ENCODE measurements around the gene FAM170B.

The FAM170B gene

DNA sequence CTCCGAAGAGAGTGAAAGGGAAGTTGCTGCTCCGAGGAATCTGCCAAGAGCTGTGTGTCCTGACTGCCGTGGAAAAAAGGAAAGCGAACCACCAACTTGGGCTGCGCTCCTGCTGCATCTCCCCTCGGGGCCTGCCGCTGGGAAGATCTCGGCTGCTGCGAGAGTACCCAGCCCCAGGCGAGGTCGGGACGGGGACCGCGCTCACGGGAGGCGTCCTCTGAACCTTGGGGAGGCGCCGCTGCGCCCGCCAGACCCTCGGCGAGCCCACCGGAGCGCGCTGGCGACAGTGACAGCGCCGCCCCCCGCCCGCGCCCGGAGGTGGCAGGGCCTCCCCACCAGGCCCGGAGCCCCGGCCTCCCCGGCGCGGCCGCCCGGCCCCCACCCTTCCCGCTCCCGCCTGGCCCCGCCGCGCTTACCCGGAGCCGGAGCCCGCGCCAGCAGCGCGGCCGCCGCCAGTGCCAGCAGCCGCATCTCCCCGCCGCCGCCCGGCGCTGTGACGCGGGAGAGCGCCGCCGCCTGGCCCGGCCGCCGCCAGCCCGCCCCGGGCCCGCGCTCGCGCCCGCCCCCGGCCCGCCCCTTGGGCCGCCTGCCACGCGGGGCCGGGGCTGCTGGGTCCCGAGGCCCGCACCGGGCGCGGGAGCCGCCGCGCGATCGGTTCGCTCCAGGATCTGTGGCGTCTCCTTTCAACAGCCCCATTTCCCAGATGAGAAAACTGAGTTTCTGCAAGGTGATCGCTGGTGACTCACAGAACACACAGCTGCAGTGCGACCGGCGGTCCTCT lies 18.6 kb downstream of the FAM170B start, which contains the start of gene VSTM4:
VSTM4 (minus strand) TSS at position 508 of the 781 bp plus-strand sequence; CDS start at position 471, 37 bp downstream.
- DNase-seq: peak; percentile 47
- peak within 1 kb of the TSS; percentile 58 for H3K4me3 ChIP-seq (ENCODE audit: low read depth, low read length)

DNA sequence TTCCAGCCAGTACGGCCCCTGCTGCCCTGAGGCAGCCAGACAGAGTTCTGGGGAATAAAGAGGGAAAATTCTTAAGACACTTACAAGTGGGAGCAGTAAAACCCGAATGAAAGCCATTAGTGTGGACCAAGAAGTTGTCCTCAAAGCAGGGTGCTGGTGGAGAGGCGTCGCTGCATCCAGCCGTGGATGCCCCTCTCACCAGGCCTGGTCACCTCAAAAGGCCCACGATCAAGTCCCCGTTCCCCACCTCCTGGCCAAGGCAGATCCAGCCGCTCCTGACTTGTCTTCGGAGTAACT lies 19.2 kb downstream of the FAM170B start:
- H3K9me3 ChIP-seq: no peaks in the 10 kb centered on the region
- no peaks in the 10 kb centered on the region for H3K36me3 ChIP-seq
- H3K4me1 ChIP-seq: 0 out of 2 replicates have a peak, but pooled peaks cover 5% of the 10 kb centered on the region
- H3K27me3 ChIP-seq: peaks cover 5% of the 10 kb centered on the region; the same call in 1 of the 2 replicates
- DNase-seq: no peak
- peak overlapping the region; percentile 58 for H3K4me3 ChIP-seq (ENCODE audit: low read depth, low read length)
- TF ChIP-seq, protein P1, sequence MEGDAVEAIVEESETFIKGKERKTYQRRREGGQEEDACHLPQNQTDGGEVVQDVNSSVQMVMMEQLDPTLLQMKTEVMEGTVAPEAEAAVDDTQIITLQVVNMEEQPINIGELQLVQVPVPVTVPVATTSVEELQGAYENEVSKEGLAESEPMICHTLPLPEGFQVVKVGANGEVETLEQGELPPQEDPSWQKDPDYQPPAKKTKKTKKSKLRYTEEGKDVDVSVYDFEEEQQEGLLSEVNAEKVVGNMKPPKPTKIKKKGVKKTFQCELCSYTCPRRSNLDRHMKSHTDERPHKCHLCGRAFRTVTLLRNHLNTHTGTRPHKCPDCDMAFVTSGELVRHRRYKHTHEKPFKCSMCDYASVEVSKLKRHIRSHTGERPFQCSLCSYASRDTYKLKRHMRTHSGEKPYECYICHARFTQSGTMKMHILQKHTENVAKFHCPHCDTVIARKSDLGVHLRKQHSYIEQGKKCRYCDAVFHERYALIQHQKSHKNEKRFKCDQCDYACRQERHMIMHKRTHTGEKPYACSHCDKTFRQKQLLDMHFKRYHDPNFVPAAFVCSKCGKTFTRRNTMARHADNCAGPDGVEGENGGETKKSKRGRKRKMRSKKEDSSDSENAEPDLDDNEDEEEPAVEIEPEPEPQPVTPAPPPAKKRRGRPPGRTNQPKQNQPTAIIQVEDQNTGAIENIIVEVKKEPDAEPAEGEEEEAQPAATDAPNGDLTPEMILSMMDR (IDR thresholded peaks at IDR 0.05; ENCODE audit: low read depth, low read length): no peak

More for the DNA sequence above, 18.6 kb downstream of the FAM170B start, which contains the start of gene VSTM4:
- TF ChIP-seq, protein P1 (IDR thresholded peaks at IDR 0.05; ENCODE audit: low read depth, low read length): no peak
- Histone ChIP-seq H3K27me3 (peaks cover 5% of the 10 kb centered on the region; the same call in 1 of the 2 replicates), H3K36me3 (no peaks in the 10 kb centered on the region), H3K9me3 (no peaks in the 10 kb centered on the region), H3K4me1 (0 out of 2 replicates have a peak, but pooled peaks cover 5% of the 10 kb centered on the region)

DNA sequence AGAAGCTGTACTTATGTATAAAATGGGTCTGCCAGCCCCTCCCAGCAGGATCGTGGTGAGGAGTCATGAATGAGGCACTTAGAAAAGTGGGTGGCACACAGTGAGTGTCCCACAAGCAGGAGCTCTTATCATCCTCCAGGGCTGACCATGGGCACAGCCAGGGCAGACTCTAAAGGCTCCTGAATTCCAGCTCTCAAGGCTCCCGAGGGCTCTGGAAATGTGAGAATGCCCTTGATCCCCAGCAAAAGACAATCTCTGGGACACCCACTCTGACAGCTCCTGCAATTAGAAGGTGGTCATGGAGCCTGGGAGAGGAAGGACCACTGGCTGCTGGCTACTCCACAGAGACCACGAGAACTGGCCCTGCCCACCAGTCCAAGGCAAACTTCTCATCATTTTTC lies 20.1 kb downstream of the FAM170B start:
- TF ChIP-seq, protein P1 (IDR thresholded peaks at IDR 0.05; ENCODE audit: low read depth, low read length): no peak
- H3K4me3 ChIP-seq (ENCODE audit: low read depth, low read length): no peak overlapping the region
- H3K27me3 ChIP-seq: peaks cover 5% of the 10 kb centered on the region; the same call in 1 of the 2 replicates
- DNase-seq: no peak
- 0 out of 2 replicates have a peak, but pooled peaks cover 5% of the 10 kb centered on the region for H3K4me1 ChIP-seq
- no peaks in the 10 kb centered on the region for H3K36me3 ChIP-seq
- H3K9me3 ChIP-seq: no peaks in the 10 kb centered on the region

DNA sequence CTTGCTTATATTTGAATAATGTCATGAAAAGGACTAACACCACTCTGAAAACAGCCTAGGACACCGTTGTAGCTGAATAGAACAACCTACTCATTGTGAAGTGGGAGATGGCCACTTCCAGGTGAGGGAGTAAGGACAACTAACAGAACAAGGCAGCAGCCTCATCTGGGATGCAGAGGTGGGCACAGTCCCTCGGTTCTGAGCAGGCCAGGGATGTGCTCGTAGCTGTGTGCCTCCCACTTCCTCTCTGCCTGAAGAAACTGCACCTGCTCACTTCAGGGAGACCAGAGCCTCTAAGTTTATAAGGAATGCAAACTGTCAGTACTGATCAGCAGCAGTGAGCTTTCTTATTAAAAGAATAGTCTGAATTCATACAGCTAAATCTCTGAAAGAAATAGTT lies 21.0 kb downstream of the FAM170B start:
- Histone ChIP-seq H3K27me3 (peaks cover 5% of the 10 kb centered on the region; the same call in 1 of the 2 replicates), H3K4me1 (0 out of 2 replicates have a peak, but pooled peaks cover 5% of the 10 kb centered on the region), H3K36me3 (no peaks in the 10 kb centered on the region), H3K9me3 (no peaks in the 10 kb centered on the region), H3K4me3 (ENCODE audit: low read depth, low read length) (no peak overlapping the region)
- TF ChIP-seq, protein P1 (IDR thresholded peaks at IDR 0.05; ENCODE audit: low read depth, low read length): no peak
- DNase-seq: no peak

DNA sequence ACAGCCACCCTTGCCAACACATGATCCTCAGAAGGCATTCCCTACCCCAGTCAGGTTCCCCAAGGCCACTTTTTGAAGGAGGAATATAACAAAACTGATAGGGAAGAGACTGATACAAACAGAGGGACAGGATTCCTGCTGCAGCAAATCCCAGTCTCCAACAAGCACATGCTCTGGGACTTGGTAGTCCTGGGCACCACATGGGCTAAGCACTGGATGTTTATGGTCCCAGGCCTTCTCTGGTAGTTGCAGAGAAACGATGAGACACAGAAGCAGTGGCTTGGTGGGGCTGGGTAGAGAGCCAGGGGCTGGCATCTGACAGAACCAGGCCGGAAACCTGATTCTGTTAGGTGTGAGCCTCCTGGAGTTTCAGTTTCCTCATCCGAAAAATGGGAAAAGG lies 21.7 kb downstream of the FAM170B start:
- Histone ChIP-seq H3K9me3 (no peaks in the 10 kb centered on the region), H3K4me3 (ENCODE audit: low read depth, low read length) (no peak overlapping the region), H3K27me3 (peaks cover 5% of the 10 kb centered on the region; the same call in 1 of the 2 replicates), H3K4me1 (0 out of 2 replicates have a peak, but pooled peaks cover 5% of the 10 kb centered on the region), H3K36me3 (no peaks in the 10 kb centered on the region)
- TF ChIP-seq, protein P1 (IDR thresholded peaks at IDR 0.05; ENCODE audit: low read depth, low read length): no peak
- DNase-seq: no peak

DNA sequence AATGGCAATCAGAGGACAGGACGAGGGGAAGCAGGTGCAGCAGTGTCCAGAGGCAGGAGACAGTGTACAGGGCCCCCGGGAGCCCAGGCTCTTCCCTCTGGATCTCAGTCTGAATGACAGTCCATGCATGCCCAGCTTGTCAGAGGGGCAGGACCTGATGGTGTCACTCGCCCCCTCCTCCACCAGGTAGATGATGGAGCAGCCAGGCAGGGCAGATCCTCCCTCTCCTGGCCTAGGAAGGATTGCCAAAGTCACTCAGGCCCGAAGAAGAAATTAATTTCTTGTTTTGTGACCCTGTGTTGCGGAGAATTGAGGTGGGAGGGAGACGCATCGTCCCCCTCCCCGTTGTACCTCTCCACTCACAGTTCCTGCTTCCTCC lies 22.5 kb downstream of the FAM170B start:
- peaks cover 5% of the 10 kb centered on the region; the same call in 1 of the 2 replicates for H3K27me3 ChIP-seq
- DNase-seq: no peak
- no peaks in the 10 kb centered on the region for H3K9me3 ChIP-seq
- no peak overlapping the region for H3K4me3 ChIP-seq (ENCODE audit: low read depth, low read length)
- 0 out of 2 replicates have a peak, but pooled peaks cover 5% of the 10 kb centered on the region for H3K4me1 ChIP-seq
- no peaks in the 10 kb centered on the region for H3K36me3 ChIP-seq
- TF ChIP-seq, protein P1 (IDR thresholded peaks at IDR 0.05; ENCODE audit: low read depth, low read length): no peak
